Liver (tissue), 9 donors: ENCODE results near the gene OTOR. TPM values are rescaled to one million over a fixed set of nuclear protein-coding genes. Genes with fewer than 3 reads are reported as not detected.

Experiments used
- DNase-seq: peaks from one replicate; pipeline ENCODE4 v3.0.0-alpha.2; 2017; ENCODE audit warnings: low spot score
- H3K27ac ChIP-seq, 2 donors: one replicate each; pipeline ENCODE4 v1.7.0; 2013; ENCODE audit warnings: inconsistent platforms in 2 of 2, low read length in 2 of 2, control low read depth in 1 of 2, low read depth in 1 of 2, mild to moderate bottlenecking in 1 of 2
- H3K27me3 ChIP-seq, 4 donors: one replicate each; pipeline versions ENCODE4 v1.6.1 to v1.7.0; 2013; ENCODE audit warnings: low read length in 3 of 4, inconsistent platforms in 1 of 4, mild to moderate bottlenecking in 1 of 4, moderate library complexity in 1 of 4; ENCODE audit not compliant: control insufficient read depth in 4 of 4, insufficient read depth in 4 of 4
- H3K36me3 ChIP-seq, 4 donors: one replicate each; pipeline versions ENCODE4 v1.6.1 to v1.7.0; 2013; ENCODE audit warnings: low read length in 3 of 4, mild to moderate bottlenecking in 3 of 4, low read depth in 1 of 4, moderate library complexity in 1 of 4; ENCODE audit not compliant: control insufficient read depth in 4 of 4, insufficient read depth in 3 of 4
- H3K4me1 ChIP-seq, 4 donors: one replicate each; pipeline versions ENCODE4 v1.6.1 to v1.7.0; 2013; ENCODE audit warnings: low read length in 3 of 4, mild to moderate bottlenecking in 3 of 4, moderate library complexity in 1 of 4; ENCODE audit not compliant: control insufficient read depth in 4 of 4, insufficient read depth in 4 of 4
- H3K4me3 ChIP-seq, 3 donors: one replicate each; pipeline versions ENCODE4 v1.6.1 to v1.7.0; 2013; ENCODE audit warnings: low read length in 3 of 3, control low read depth in 1 of 3, low read depth in 1 of 3, mild to moderate bottlenecking in 1 of 3
- H3K9ac ChIP-seq, 2 donors: one replicate each; pipeline ENCODE4 v1.7.0; 2013; ENCODE audit warnings: low read length in 2 of 2, mild to moderate bottlenecking in 2 of 2, moderate library complexity in 2 of 2, control low read depth in 1 of 2, low read depth in 1 of 2
- H3K9me3 ChIP-seq, 4 donors: one replicate each; pipeline versions ENCODE4 v1.6.1 to v1.7.0; 2013; ENCODE audit warnings: low read length in 3 of 4; ENCODE audit not compliant: control insufficient read depth in 4 of 4
- CTCF ChIP-seq: fragments of 150-350 bp; IDR thresholded peaks from 2 replicates; pipeline ENCODE4 v1.5.1; 2017; ENCODE audit warnings: improper control_type of control experiment, low read depth, low read length; ENCODE audit not compliant: missing input control
- EGR1 ChIP-seq, 2 donors: IDR thresholded peaks; 2 replicates each; pipeline ENCODE4 v1.6.1; 2016 to 2018; ENCODE audit warnings: antibody characterized with exemption in 2 of 2, low read depth in 2 of 2
- FOXA1 ChIP-seq: IDR thresholded peaks from 2 replicates; pipeline ENCODE4 v1.6.1; 2016; ENCODE audit warnings: antibody characterized with exemption
- FOXA2 ChIP-seq: IDR thresholded peaks from 2 replicates; pipeline ENCODE4 v1.6.1; 2016; ENCODE audit warnings: antibody characterized with exemption
- GABPA ChIP-seq, 2 donors: IDR thresholded peaks in 1 of 2; conservative IDR thresholded peaks in 1 of 2; 2 replicates each; pipeline ENCODE4 v1.6.1; 2016; ENCODE audit warnings: antibody characterized with exemption in 2 of 2, mild to moderate bottlenecking in 1 of 2, moderate library complexity in 1 of 2
- HNF4G ChIP-seq: IDR thresholded peaks from 2 replicates; pipeline ENCODE4 v1.6.1; 2016; ENCODE audit warnings: antibody characterized with exemption
- JUND ChIP-seq, 2 donors: IDR thresholded peaks; 2 replicates each; pipeline ENCODE4 v1.6.1; 2016; ENCODE audit warnings: antibody characterized with exemption in 2 of 2
- MAX ChIP-seq: IDR thresholded peaks from 2 replicates; pipeline ENCODE4 v1.6.1; 2016; ENCODE audit warnings: antibody characterized with exemption
- RAD21 ChIP-seq, 2 donors: IDR thresholded peaks; 2 replicates each; pipeline ENCODE4 v1.6.1; 2016; ENCODE audit warnings: antibody characterized with exemption in 2 of 2, mild to moderate bottlenecking in 2 of 2
- REST ChIP-seq: IDR thresholded peaks from 2 replicates; pipeline ENCODE4 v1.6.1; 2016; ENCODE audit warnings: antibody characterized with exemption, mild to moderate bottlenecking
- YY1 ChIP-seq: IDR thresholded peaks from 2 replicates; pipeline ENCODE4 v1.6.1; 2016; ENCODE audit warnings: antibody characterized with exemption, mild to moderate bottlenecking
- WGBS: extraction: QIAGEN DNeasy Blood & Tissue Kit; methylation state at CpG from one replicate; pipeline ENCODE4 v1.1.7; 2013; 5-methylcytosine and 5-hydroxymethylcytosine counted together
- polyA plus RNA-seq, 2 donors: library from polyadenylated mRNA; stranded (reverse) in 1 of 2; unstranded in 1 of 2; fragments of 200-250 nt in 1 of 2; fragments of >200 nt in 1 of 2; fragmentation: Nextera tagmentation in 1 of 2; extraction: Ambion mirVana in 1 of 2; gene quantifications; one replicate each; pipeline versions ENCODE4 v1.2.1 to v1.2.3, GENCODE V29; 2013 to 2015
- total RNA-seq, 2 donors: library from RNA; depleted of rRNA; stranded (reverse); fragments of >200 nt; gene quantifications; one replicate each; pipeline ENCODE4 v1.2.3, GENCODE V29; 2014
- donor health status: healthy.
- donor health status: healthy.
- donor health status: healthy.
- donor health status: healthy.
- donor health status: healthy.

The OTOR gene
- total and polyA plus RNA-seq, 4 donors, result not detected

- no peak overlapping the region for H3K27ac ChIP-seq
- H3K36me3 ChIP-seq, result no peaks in the 10 kb centered on the region
- H3K4me3 ChIP-seq, result no peak overlapping the region
- peaks cover 0 to 2% (median 0%) of the 10 kb centered on the region in 4 donors for H3K4me1 ChIP-seq
- WGBS, result 80% methylated on average over 1 of the region's 1 CpG
- no peaks in the 10 kb centered on the region for H3K27me3 ChIP-seq
- no peaks in the 10 kb centered on the region for H3K9me3 ChIP-seq
- no peak for TF ChIP-seq GABPA (IDR thresholded peaks at IDR 0.05 in 1 of 2, conservative IDR thresholded peaks at IDR 0.05 in 1 of 2)
- TF ChIP-seq FOXA1, result no peak
- no peak for DNase-seq
- no peak overlapping the region for H3K9ac ChIP-seq
Observed at GRCh38 chr20:16759181-16759563, 11.0 kb downstream of the OTOR start.

- peaks cover 0 to 2% (median 0%) of the 10 kb centered on the region in 4 donors for H3K4me1 ChIP-seq
- no peak overlapping the region for H3K9ac ChIP-seq
- H3K27ac ChIP-seq, result no peak overlapping the region
- no peak for DNase-seq
- 57% methylated on average over 11 of the region's 11 CpGs for WGBS
- H3K4me3 ChIP-seq, result no peak overlapping the region
- no peaks in the 10 kb centered on the region for H3K36me3 ChIP-seq
- no peak for TF ChIP-seq MAX
- no peak for TF ChIP-seq HNF4G
- no peak for TF ChIP-seq JUND (IDR thresholded peaks at IDR 0.05)
- TF ChIP-seq RAD21 (IDR thresholded peaks at IDR 0.05), result no peak
- no peak for TF ChIP-seq YY1
- no peak for TF ChIP-seq REST
- no peak for TF ChIP-seq CTCF
- TF ChIP-seq GABPA (IDR thresholded peaks at IDR 0.05 in 1 of 2, conservative IDR thresholded peaks at IDR 0.05 in 1 of 2), result no peak
- no peak for TF ChIP-seq FOXA2
- no peak for TF ChIP-seq EGR1 (IDR thresholded peaks at IDR 0.05; ENCODE audit: low read depth in 2 of 2)
- H3K27me3 ChIP-seq, result no peaks in the 10 kb centered on the region
- no peaks in the 10 kb centered on the region for H3K9me3 ChIP-seq
Observed at GRCh38 chr20:16760431-16761304, 12.5 kb downstream of the OTOR start.
